HG02885 (cell line): ENCODE results near the gene PLEKHM1.

Source experiments
- ATAC-seq: cut with Tn5 transposase; IDR thresholded peaks from one replicate; pipeline ENCODE4 v1.9.1; 2021; ENCODE audit warnings: mild to moderate bottlenecking; ENCODE audit not compliant: unreplicated experiment, poor library complexity

The PLEKHM1 gene

GRCh38 chr17:45429339-45430005 is 61.0 kb downstream of the PLEKHM1 start:
- ATAC-seq = no peak

GRCh38 chr17:45428931-45429338 is 61.6 kb downstream of the PLEKHM1 start:
- ATAC-seq = no peak

DNA sequence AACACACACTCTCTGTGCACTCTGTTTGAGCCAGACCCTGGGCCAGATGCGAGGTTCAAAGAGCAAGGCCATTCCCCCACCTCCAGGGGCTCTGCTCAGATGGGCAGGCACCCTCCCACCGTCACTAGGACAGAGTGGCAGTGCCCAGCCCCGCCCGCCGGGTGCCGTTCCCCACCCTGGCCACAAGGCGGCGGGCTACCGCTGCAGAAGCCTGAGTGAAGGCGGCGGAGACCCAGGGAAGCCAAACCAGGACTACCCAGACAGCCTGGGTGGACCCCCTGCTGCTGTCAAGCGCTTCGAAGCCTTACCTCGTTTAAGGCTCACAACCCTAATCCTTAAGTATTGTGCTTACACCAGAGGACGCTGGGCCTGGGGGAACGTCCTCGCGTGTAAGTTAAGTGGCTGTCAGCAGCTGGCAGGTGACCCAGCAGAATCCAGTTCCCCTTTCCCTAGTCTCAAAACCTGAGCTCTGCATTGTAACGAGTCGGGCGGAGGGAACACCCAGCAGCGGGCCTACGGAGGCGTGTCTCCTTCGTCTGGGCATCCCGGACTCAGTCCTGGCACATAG is 62.4 kb downstream of the PLEKHM1 start:
- peak; percentile 53 for ATAC-seq

- no peak for ATAC-seq
These were observed 63.2 kb downstream of the PLEKHM1 start for GRCh38 chr17:45427181-45427835.

GRCh38 chr17:45426561-45426960 is 64.0 kb downstream of the PLEKHM1 start:
- ATAC-seq = no peak

DNA sequence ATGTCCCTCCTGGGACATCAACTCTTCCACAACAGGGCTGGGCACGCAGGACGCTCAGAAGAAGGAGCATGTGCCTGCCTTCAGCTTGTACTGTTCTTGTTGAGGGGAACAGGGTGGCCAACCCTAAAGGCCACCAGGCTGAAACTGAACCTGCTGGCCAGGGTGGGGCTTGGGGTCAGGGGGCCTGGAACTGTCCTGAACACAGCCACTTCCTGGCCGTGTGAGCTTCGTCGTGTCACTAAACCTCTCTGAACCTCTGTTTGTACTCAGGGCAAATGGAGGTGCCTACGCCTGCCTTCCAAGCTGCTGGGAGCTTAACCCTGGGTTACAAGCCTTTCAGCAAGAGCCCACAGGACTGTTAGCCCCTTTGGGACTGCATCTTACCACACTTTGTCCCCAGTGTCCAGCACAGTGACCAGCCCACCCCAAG is 64.5 kb downstream of the PLEKHM1 start:
- no peak for ATAC-seq

GRCh38 chr17:45425125-45425983 is 65.2 kb downstream of the PLEKHM1 start:
- ATAC-seq = no peak

- ATAC-seq = no peak
These were observed 65.8 kb downstream of the PLEKHM1 start for GRCh38 chr17:45424769-45425124.

DNA sequence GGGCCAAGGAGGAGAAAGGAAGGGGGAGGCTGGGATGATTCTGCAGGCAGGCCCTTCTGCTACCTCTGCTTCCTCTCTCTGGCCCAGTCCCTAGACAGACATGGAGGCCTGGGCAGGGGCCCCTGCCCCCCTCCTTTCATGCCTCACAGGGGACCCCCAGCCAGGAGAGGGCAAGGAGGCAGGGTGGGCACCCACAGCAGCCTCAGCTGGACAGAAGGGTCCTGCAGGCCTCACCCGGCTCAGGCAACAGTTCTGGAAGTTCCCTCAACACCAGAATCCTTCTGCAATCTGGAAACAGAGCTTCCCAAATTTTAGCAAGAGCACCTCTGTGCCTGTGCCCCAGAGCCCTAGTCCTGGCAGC is 66.6 kb downstream of the PLEKHM1 start:
- no peak for ATAC-seq

- ATAC-seq = no peak
These were observed 67.1 kb downstream of the PLEKHM1 start for GRCh38 chr17:45423304-45423974.

DNA sequence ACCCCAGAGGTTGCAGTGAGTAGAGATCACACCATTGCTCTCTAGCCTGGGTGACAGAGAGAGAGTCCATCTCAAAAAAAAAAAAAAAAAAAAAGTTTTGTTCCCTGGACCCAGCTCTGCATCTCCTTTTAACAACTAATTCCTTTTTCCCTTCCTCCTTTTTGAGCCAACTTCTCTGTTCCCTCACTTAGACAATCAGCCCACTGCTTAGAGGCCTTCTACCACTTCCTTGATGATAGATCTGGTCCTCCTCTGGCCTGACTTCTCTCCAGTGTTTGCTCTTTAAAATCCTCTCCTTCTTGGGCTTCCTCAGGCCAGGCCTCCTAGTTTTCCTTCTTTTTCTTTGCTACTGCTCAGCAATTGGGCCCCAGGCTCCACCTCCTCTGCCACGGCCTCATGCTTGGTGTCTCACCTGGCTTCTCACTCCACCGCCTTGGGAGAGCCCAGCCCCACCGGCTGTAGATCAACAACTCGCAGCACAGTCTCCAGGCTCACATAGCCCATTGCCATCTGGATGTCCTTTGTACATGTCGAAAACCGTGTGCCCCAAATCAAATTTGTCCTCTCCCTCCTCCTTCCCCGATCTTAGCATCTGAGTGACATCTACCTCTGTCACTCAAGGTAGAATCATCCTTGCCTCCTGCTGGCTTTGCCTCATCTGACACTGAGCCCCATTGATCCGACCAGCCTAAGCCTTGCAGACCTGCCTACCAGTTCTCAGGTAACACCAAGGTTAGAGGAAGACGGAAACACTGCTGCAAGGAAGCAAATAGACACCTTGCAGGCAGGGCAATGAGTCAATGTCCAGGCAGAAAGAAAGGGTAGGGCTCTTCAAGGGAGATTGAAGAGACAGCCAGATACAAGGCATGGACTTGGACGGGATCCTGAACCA is 75.3 kb downstream of the PLEKHM1 start:
- ATAC-seq = no peak

GRCh38 chr17:45413498-45413923 is 77.0 kb downstream of the PLEKHM1 start:
- no peak for ATAC-seq

- no peak for ATAC-seq
These were observed 79.0 kb downstream of the PLEKHM1 start for GRCh38 chr17:45411348-45412105.

GRCh38 chr17:45410144-45411091 is 80.1 kb downstream of the PLEKHM1 start:
- peak; percentile 52 for ATAC-seq

GRCh38 chr17:45409659-45410076 is 80.9 kb downstream of the PLEKHM1 start:
- no peak for ATAC-seq

DNA sequence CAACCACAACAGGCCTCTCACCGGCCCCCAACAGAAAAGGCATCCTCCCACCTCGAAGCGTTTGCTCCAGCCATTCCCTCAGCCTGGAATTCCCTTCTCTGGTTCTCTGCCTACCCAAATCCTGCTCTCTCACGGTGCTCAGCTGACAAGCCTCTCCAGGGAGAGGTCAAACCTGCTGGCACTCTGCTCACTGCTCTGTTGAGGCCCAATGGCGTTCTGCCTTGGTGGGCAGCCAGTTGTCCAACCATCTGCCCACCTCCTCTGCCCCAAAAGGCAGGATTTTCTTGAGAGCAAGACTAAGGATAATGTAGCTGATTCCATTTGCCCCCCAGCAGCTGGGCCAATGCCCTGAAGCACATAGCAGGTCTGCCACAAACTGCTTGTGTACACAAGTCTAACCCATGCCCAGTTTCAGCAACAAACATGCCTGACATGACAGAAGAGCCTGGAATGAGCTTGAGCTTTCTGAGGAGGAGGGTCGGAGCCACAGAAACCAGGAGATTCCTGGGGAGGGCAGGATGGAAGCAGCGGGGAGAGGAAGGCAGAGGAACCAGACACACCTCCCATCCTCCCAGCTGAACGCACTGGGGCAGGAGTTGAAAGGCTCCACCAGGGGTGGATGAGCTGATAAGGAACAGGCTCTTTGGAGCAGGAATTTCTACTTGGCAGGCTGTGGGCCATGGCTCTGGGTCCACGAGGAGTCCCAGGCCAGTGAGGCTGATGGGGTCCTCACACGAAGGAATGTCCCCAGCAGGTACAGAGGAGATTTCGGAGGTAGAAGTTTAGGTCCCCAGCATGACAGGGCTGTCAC is 81.7 kb downstream of the PLEKHM1 start:
- ATAC-seq = no peak

- no peak for ATAC-seq
These were observed 84.4 kb downstream of the PLEKHM1 start for GRCh38 chr17:45406107-45406506.
